Heart left ventricle (tissue), 13 donors: ENCODE measurements around the gene PTHLH.

Experiments used
- POLR2A ChIP-seq, 2 donors: fragments of 450-650 bp; IDR thresholded peaks; one replicate each; pipeline ENCODE4 v1.6.1; 2017; ENCODE audit warnings: antibody characterized with exemption in 2 of 2, mild to moderate bottlenecking in 2 of 2, moderate library complexity in 2 of 2
- TF ChIP-seq, protein P1 (sequence below), 12 donors: fragments of 200-600 bp; sonication (generic) in 4 of 12; IDR thresholded peaks; one replicate each; pipeline versions ENCODE4 v1.5.0 to v1.8.0; 2018 to 2022; ENCODE audit warnings: antibody characterized with exemption in 12 of 12, mild to moderate bottlenecking in 5 of 12
- donor health status: ischemic (EF 13 %, LVEDD 7.1; RV severe dilation, severe dysfunction).
- donor health status: DM: no; HTN: yes; CAD: no.
- donor health status: DM: no; HTN: no; CAD: no.
- donor health status: ischemic (EF 25% LVEDD 6.9; RV normal size, moderate dysfunction).
- donor health status: ischemic (EF 25% LVEDD 5.7; RV mildly dilated, moderate dysfunction).
- donor health status: ischemic (EF 35%, LVEDD 5.7; RV mildly dilated, moderate dysfunction).
- donor health status: nonischemic (EF 11% LVEDD 7.7; RV severe dilation, severe dysfunction).
- donor health status: DM: yes; HTN: yes; CAD: no.
- donor health status: PGD.
- donor health status: ischemic (EF 29% LVEDD 5.4; RV normal size, mild dysfunction).
- donor health status: nonischemic (EF 23%, LVEDD 6.1; RV moderate dilation, normal function).

DNA sequence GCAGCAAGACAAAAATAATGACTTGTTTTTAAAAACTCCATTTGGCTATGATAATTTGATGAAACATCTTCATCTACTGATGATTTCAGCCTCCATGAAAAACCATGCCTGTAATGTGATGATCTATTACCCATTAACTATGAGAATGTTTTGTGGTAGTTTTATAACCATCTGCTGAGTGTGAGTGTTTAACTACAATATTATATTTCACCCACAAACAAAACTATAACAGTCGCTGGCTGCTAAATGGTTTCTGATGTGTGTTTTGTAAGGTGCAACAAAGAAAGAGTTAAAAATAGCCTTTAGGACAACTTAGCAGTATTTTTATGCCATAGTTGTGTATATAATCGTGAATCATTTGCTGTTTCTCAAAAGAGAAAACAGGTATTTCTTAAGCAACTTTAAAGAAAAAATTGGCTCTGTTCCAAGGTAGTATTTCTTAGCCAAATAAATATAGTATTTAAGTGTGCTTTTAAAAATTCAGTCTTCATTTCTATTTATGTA lies 4.9 kb downstream of the PTHLH start:
- no peak for TF ChIP-seq POLR2A (IDR thresholded peaks at IDR 0.05)
- TF ChIP-seq, protein P1, sequence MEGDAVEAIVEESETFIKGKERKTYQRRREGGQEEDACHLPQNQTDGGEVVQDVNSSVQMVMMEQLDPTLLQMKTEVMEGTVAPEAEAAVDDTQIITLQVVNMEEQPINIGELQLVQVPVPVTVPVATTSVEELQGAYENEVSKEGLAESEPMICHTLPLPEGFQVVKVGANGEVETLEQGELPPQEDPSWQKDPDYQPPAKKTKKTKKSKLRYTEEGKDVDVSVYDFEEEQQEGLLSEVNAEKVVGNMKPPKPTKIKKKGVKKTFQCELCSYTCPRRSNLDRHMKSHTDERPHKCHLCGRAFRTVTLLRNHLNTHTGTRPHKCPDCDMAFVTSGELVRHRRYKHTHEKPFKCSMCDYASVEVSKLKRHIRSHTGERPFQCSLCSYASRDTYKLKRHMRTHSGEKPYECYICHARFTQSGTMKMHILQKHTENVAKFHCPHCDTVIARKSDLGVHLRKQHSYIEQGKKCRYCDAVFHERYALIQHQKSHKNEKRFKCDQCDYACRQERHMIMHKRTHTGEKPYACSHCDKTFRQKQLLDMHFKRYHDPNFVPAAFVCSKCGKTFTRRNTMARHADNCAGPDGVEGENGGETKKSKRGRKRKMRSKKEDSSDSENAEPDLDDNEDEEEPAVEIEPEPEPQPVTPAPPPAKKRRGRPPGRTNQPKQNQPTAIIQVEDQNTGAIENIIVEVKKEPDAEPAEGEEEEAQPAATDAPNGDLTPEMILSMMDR (IDR thresholded peaks at IDR 0.05) = no peak
